ENCODE results near the gene DDX49. TPM values are rescaled to one million over a fixed set of nuclear protein-coding genes. Genes with fewer than 3 reads are reported as not detected.

Gene DDX49
- polyA plus RNA-seq, 3 donors, result 24.0 to 40.3 (median 27.5) TPM

GRCh38 chr19:18895038-18895823, 24.3 kb upstream of the DDX49 start:
- peaks cover 4 to 10% of the 10 kb centered on the region in 2 donors for H3K4me1 ChIP-seq (ENCODE audit: control insufficient read depth in 1 of 2, insufficient read depth in 2 of 2, low read length in 2 of 2)
- Mint-ChIP-seq H3K9me3 (peaks cover 0 to 7% (median 4%) of the 10 kb centered on the region in 7 donors), H3K27ac (no peak overlapping the region), H3K27me3 (ENCODE audit: low read depth in 3 of 3) (peaks cover 29 to 54% (median 42%) of the 10 kb centered on the region in 3 donors), H3K4me1 (peaks cover 14% of the 10 kb centered on the region), H3K36me3 (peaks cover 18% of the 10 kb centered on the region in 2 donors), H3K4me3 (peak overlapping the region; percentile 63 to 79)
- H4K20me1 ChIP-seq (ENCODE audit: insufficient read depth, low read length), result peaks cover 22% of the 10 kb centered on the region
- no peak overlapping the region for H3K27ac ChIP-seq (ENCODE audit: low read depth in 1 of 2, low read length in 2 of 2)
- peaks cover 0 to 5% of the 10 kb centered on the region in 2 donors for H3K9me3 ChIP-seq (replicated peaks in 1 of 2; ENCODE audit: control insufficient read depth in 1 of 2, insufficient read depth in 1 of 2, low read length in 2 of 2)
- H3K9ac ChIP-seq (ENCODE audit: insufficient read depth, low read length, poor library complexity, severe bottlenecking), result no peak overlapping the region
- H3K27me3 ChIP-seq (ENCODE audit: control insufficient read depth in 2 of 2, insufficient read depth in 2 of 2, low read length in 2 of 2), result peaks cover 3 to 37% of the 10 kb centered on the region in 2 donors
- DNase-seq, result peak; percentile 31 to 49 (median 31)
- WGBS (ENCODE audit: insufficient coverage), result under 1% methylated on average over 72 of the region's 72 CpGs
- H3K4me3 ChIP-seq (replicated peaks in 1 of 3; ENCODE audit: low read depth in 2 of 3, low read length in 3 of 3), result peak overlapping the region in 1 of 3 experiments; percentile 59
- no peaks in the 10 kb centered on the region for H3K79me2 ChIP-seq (ENCODE audit: insufficient read depth, low read length)
- intact Hi-C loops (cut with micrococcal nuclease), result no loop called here
- H3K4me2 ChIP-seq (replicated peaks; ENCODE audit: extremely low read depth, low read length, poor library complexity, severe bottlenecking), result peak overlapping the region; percentile 68
- H3K36me3 ChIP-seq (replicated peaks in 1 of 2; ENCODE audit: control insufficient read depth in 1 of 2, insufficient read depth in 2 of 2, low read length in 2 of 2), result peaks cover 14 to 15% of the 10 kb centered on the region in 2 donors
- peak; percentile 49 for TF ChIP-seq CTCF (IDR thresholded peaks at IDR 0.05)
- H2AFZ ChIP-seq (ENCODE audit: insufficient read depth, low read depth, low read length, poor library complexity, severe bottlenecking), result no peak overlapping the region

- peak within 1 kb of the TSS; percentile 68 for H3K4me2 ChIP-seq (replicated peaks; ENCODE audit: extremely low read depth, low read length, poor library complexity, severe bottlenecking)
- no peak for TF ChIP-seq CTCF (IDR thresholded peaks at IDR 0.05)
- intact Hi-C loops (cut with micrococcal nuclease), result no loop called here
- no peaks in the 10 kb centered on the region for H3K79me2 ChIP-seq (ENCODE audit: insufficient read depth, low read length)
- no peak within 1 kb of the TSS for H3K27ac ChIP-seq (ENCODE audit: low read depth in 1 of 2, low read length in 2 of 2)
- peaks cover 29 to 54% (median 38%) of the 10 kb centered on the region in 3 donors for H3K27me3 Mint-ChIP-seq (ENCODE audit: low read depth in 3 of 3)
- H3K4me1 Mint-ChIP-seq, result peaks cover 14% of the 10 kb centered on the region
- H3K27ac Mint-ChIP-seq, result no peak within 1 kb of the TSS
- no peak within 1 kb of the TSS for H2AFZ ChIP-seq (ENCODE audit: insufficient read depth, low read depth, low read length, poor library complexity, severe bottlenecking)
- peaks cover 21 to 22% of the 10 kb centered on the region in 2 donors for H3K36me3 ChIP-seq (replicated peaks in 1 of 2; ENCODE audit: control insufficient read depth in 1 of 2, insufficient read depth in 2 of 2, low read length in 2 of 2)
- H4K20me1 ChIP-seq (ENCODE audit: insufficient read depth, low read length), result peaks cover 28% of the 10 kb centered on the region
- H3K4me3 ChIP-seq (replicated peaks in 1 of 3; ENCODE audit: low read depth in 2 of 3, low read length in 3 of 3), result peak within 1 kb of the TSS in 1 of 3 experiments; percentile 59
- H3K36me3 Mint-ChIP-seq, result peaks cover 21 to 24% of the 10 kb centered on the region in 2 donors
- peaks cover 0 to 7% (median 4%) of the 10 kb centered on the region in 7 donors for H3K9me3 Mint-ChIP-seq
- no peak for DNase-seq
- H3K9ac ChIP-seq (ENCODE audit: insufficient read depth, low read length, poor library complexity, severe bottlenecking), result no peak within 1 kb of the TSS
- peaks cover 3 to 37% of the 10 kb centered on the region in 2 donors for H3K27me3 ChIP-seq (ENCODE audit: control insufficient read depth in 2 of 2, insufficient read depth in 2 of 2, low read length in 2 of 2)
- peaks cover 4 to 10% of the 10 kb centered on the region in 2 donors for H3K4me1 ChIP-seq (ENCODE audit: control insufficient read depth in 1 of 2, insufficient read depth in 2 of 2, low read length in 2 of 2)
- H3K4me3 Mint-ChIP-seq, result peak within 1 kb of the TSS; percentile 63 to 87
- peaks cover 0 to 5% of the 10 kb centered on the region in 2 donors for H3K9me3 ChIP-seq (replicated peaks in 1 of 2; ENCODE audit: control insufficient read depth in 1 of 2, insufficient read depth in 1 of 2, low read length in 2 of 2)
- 0% methylated on average over 89 of the region's 89 CpGs for WGBS (ENCODE audit: insufficient coverage)
Observed at GRCh38 chr19:18895824-18896341, 23.6 kb upstream of the DDX49 start, which contains the start of gene CERS1. Gene CERS1, minus strand, starts transcription at chr19:18896158. Its CDS starts 86 bp downstream, at chr19:18896072.
